GM18517 (cell line): ENCODE measurements around the gene TTC39A.

Experiments used
- ATAC-seq: cut with Tn5 transposase; IDR thresholded peaks from one replicate; pipeline ENCODE4 v1.9.1; 2021; ENCODE audit warnings: mild to moderate bottlenecking, moderate library complexity; ENCODE audit not compliant: unreplicated experiment

TTC39A gene

GRCh38 chr1:51316113-51316845, 14.1 kb downstream of the TTC39A start:
- ATAC-seq, result no peak

- ATAC-seq, result no peak
These were observed 15.4 kb downstream of the TTC39A start for GRCh38 chr1:51314974-51315373.

- no peak for ATAC-seq
These were observed 16.2 kb downstream of the TTC39A start for GRCh38 chr1:51313961-51314777.

- no peak for ATAC-seq
These were observed 17.0 kb downstream of the TTC39A start for GRCh38 chr1:51313268-51313852.

GRCh38 chr1:51312718-51313117, 17.6 kb downstream of the TTC39A start:
- no peak for ATAC-seq

GRCh38 chr1:51311826-51312225, 18.5 kb downstream of the TTC39A start:
- ATAC-seq, result no peak

- ATAC-seq, result no peak
These were observed 19.3 kb downstream of the TTC39A start for GRCh38 chr1:51310871-51311613.

GRCh38 chr1:51309291-51309690, 21.1 kb downstream of the TTC39A start:
- ATAC-seq, result no peak

- no peak for ATAC-seq
These were observed 21.7 kb downstream of the TTC39A start for GRCh38 chr1:51308636-51309035.

GRCh38 chr1:51306950-51307349, 23.4 kb downstream of the TTC39A start:
- ATAC-seq, result no peak

GRCh38 chr1:51305371-51305823, 25.0 kb downstream of the TTC39A start:
- no peak for ATAC-seq

GRCh38 chr1:51304360-51304759, 26.0 kb downstream of the TTC39A start:
- ATAC-seq, result no peak

GRCh38 chr1:51303751-51304251, 26.6 kb downstream of the TTC39A start:
- ATAC-seq, result no peak

GRCh38 chr1:51303315-51303714, 27.0 kb downstream of the TTC39A start:
- no peak for ATAC-seq

- no peak for ATAC-seq
These were observed 27.6 kb downstream of the TTC39A start for GRCh38 chr1:51302746-51303145.

GRCh38 chr1:51302270-51302669, 28.1 kb downstream of the TTC39A start:
- ATAC-seq, result no peak

- no peak for ATAC-seq
These were observed 28.6 kb downstream of the TTC39A start for GRCh38 chr1:51301844-51302162.

- no peak for ATAC-seq
These were observed 29.1 kb downstream of the TTC39A start for GRCh38 chr1:51301152-51301843.

- no peak for ATAC-seq
These were observed 30.2 kb downstream of the TTC39A start for GRCh38 chr1:51299981-51300670.
